RWPE1 (cell line): ENCODE results near the gene SF3B6.

Experiments
- CTCF ChIA-PET: fragments of 350-600 bp; sonication (Branson Sonifier 250); formaldehyde crosslinking; extraction: SDS; loops from one replicate; lab custom pipeline; 2021; lab: Yijun Ruan, JAX
- POLR2A ChIA-PET: fragments of 400-600 bp; formaldehyde crosslinking; extraction: SDS; loops from one replicate; lab custom pipeline; 2020; ENCODE audit warnings: antibody characterized with exemption; ENCODE audit not compliant: low non-redundant PET; lab: Yijun Ruan, JAX
- DNase-seq: peaks from one replicate; pipeline ENCODE4 v3.0.0; 2012; ENCODE audit warnings: low spot score
- H3K27ac ChIP-seq: fragments of 450-650 bp; 2 replicates; pipeline ENCODE4 v1.5.1; 2017
- CTCF ChIP-seq: fragments of 450-650 bp; conservative IDR thresholded peaks from 2 replicates; pipeline ENCODE4 v1.5.1; 2017; ENCODE audit warnings: low read depth, mild to moderate bottlenecking

The SF3B6 gene

DNA sequence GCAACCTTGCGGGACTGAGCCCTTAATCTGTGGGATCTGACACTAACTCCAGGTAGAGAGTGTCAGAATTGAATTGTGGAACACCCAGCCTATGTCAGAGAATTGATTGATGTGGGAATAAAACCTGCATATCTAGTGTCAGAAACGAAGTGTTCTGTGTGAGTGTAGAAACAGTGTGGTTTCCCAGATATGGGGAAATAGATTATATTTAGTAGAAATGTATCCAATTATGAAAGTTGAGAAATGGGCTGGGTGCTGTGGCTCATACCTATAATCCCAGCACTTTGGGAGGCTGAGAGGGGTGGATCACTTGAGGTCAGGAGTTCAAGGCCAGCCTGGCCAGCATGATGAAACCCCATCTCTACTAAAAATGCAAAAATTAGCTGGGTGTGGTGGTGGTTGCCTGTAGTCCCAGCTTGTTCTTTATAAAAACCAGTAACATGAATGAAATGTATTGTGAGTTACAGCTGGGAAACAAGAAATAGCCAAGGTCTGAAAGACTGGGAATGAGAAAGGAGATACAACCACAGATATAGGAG lies 12.8 kb upstream of the SF3B6 start:
- POLR2A ChIA-PET, result no interaction called here
- no peak overlapping the region for H3K27ac ChIP-seq
- no peak for DNase-seq
- CTCF ChIA-PET, result interaction anchor here (0.7 kb wide), 1 partner anchor 124 kb away, joined by 5 read pairs; no protein-coding TSS in a partner anchor
- no peak for TF ChIP-seq CTCF

- POLR2A ChIA-PET, result no interaction called here
- DNase-seq, result no peak
- no peak for TF ChIP-seq CTCF
- H3K27ac ChIP-seq, result no peak overlapping the region
- CTCF ChIA-PET, result no interaction called here
Measured at GRCh38 chr2:24087032-24087431, 10.9 kb upstream of the SF3B6 start.

DNA sequence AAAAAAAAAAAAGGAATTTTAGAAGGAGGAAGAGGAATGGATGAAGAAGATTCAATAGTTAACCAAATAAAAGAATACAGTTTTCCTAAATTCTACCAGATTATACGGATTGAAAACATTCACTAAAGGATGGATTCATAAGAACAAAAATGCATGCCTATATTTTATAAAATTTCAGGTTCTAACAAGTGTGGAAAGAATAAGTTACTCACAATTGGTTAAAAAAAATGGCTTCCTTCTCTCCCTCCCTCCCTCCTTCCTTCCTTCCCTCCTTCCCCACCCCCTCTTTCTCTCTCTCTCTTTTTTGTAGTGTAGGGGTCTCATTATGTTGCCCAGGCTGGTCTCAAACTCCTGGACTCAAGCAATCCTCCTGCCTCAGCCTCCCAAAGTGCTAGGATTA lies 10.1 kb upstream of the SF3B6 start:
- TF ChIP-seq CTCF, result no peak
- POLR2A ChIA-PET, result no interaction called here
- CTCF ChIA-PET, result no interaction called here
- no peak for DNase-seq
- H3K27ac ChIP-seq, result no peak overlapping the region

GRCh38 chr2:24085200-24085489 lies 9.0 kb upstream of the SF3B6 start:
- no peak for DNase-seq
- peak overlapping the region; percentile 97 for H3K27ac ChIP-seq
- CTCF ChIA-PET, result interaction anchor here (0.7 to 1.6 kb wide), 3 partner anchors 34 to 158 kb away, joined by 3 to 9 read pairs (median 4); partner anchors contain the start of gene ATAD2B

DNA sequence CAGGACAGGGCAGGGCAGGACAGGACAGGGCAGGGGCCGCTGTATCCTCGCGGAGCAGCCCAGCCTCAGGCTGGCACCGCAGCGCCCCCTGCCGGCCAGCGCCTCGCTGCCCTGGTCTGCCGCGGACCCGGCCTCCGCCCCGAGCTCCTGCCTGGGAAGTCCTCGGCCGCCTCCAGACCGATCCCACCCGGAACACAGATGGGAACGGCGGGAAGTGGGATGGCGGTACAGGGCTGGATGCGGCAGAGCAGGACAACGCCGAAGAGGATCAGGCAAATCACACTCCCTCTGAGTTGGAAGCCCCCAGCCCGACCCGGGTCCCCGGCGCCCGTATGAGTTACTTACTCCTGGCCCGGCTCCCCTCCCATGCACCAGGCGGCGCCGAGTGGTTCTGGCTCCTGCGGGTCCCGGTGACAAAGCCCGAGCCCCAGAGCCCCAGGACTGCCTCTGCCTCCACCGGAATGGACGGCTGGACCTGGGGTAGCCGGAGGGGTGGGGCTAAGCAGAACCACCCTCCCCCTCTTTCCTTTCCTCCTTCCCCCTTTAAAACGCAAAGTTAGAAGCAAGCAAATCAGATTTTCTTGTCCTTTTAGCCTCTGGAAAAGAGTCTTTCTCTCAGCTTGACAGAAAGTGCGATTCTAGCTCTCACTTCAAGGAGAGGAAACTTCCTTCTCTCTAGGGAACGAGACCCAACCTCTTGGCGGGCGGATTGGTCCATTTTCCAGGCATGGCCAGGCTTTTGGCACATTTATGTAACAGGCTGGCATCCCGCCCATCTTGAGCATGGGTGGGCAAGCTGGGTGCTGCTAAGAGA lies 8.5 kb upstream of the SF3B6 start, which contains the start of gene TP53I3:
Gene TP53I3, minus strand, starts transcription at position 449 of the 814 bp plus-strand sequence. CDS start 508 bp downstream, outside the sequence.
- POLR2A ChIA-PET, result interaction anchor here (1.0 kb wide), 1 partner anchor 157 kb away, joined by 12 read pairs; no protein-coding TSS in a partner anchor
- CTCF ChIA-PET, result interaction anchor here (0.5 to 1.6 kb wide), 15 partner anchors 7 to 187 kb away, joined by 3 to 10 read pairs (median 3); partner anchors contain the start of gene ATAD2B
- peak; percentile 78 for DNase-seq
- TF ChIP-seq CTCF, result peak; percentile 96
- H3K27ac ChIP-seq, result peak within 1 kb of the TSS; percentile 97

More at GRCh38 chr2:24085200-24085489, 9.0 kb upstream of the SF3B6 start:
- POLR2A ChIA-PET, result no interaction called here
- TF ChIP-seq CTCF, result no peak

GRCh38 chr2:24083567-24084385 lies 7.7 kb upstream of the SF3B6 start:
- no peak for TF ChIP-seq CTCF
- peak; percentile 71 for DNase-seq
- H3K27ac ChIP-seq, result peak overlapping the region; percentile 97
- POLR2A ChIA-PET, result interaction anchor here (0.6 to 1.0 kb wide), 2 partner anchors 117 to 157 kb away, joined by 3 to 12 read pairs; no protein-coding TSS in a partner anchor
- CTCF ChIA-PET, result interaction anchor here (0.5 to 1.6 kb wide), 12 partner anchors 8 to 173 kb away, joined by 3 to 10 read pairs (median 3); partner anchors contain the start of gene ATAD2B
